ENCODE measurements around the gene UBE2K.
"Not testable (repeated sequence)": the region's sequence is repeated elsewhere in the genome, so short reads cannot be mapped to it uniquely, and the experiment has no call there.

The UBE2K gene

GRCh38 chr4:39697740-39698423 lies at the start of gene UBE2K:
Gene UBE2K, plus strand, starts transcription at chr4:39698136. Its CDS starts 192 bp downstream, at chr4:39698328.
- peak; percentile 88 for DNase-seq (ENCODE audit: low read depth)

DNA sequence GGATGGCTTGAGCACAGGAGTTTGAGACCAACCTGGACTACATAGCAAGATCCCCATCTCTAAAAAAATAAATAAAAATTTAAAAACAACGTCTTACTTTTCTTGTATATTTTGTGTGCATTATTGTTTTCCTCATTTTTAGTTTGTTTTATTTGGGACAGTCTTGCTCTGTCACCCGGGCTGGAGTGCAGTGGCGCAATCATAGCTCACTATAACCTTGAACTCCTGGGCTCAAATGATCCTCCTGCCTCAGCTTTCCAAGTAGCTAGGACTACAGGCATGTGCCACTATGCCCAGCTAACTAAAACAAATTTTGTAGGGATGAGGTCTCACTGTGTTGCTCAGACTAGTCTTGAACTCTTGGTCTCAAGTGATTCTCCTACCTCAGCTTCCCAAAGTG lies 49.7 kb upstream of the UBE2K start:
- no peak for DNase-seq (ENCODE audit: low read depth)

- no peak for DNase-seq (ENCODE audit: low read depth)
These were observed 48.9 kb upstream of the UBE2K start for GRCh38 chr4:39648827-39649558.

GRCh38 chr4:39649639-39650265 lies 48.2 kb upstream of the UBE2K start:
- DNase-seq (ENCODE audit: low read depth): no peak

DNA sequence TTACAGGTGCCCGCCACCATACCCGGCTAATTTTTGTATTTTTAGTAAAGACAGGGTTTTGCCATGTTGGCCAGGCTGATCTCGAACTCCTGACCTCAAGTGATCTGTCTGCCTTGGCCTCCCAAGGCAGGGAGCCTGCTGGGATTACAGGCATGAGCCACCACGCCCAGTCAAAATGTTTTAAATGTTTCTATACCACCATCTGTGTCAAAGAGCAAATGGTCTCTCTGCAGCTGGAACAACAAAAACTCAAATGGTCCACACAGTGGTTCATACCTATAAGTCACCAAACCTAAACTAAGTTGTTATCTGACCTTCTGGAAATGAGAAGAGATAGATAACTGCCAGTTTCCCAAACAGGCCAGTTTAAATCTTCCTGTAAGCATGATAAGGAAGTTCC lies 46.4 kb upstream of the UBE2K start:
- DNase-seq (ENCODE audit: low read depth): not testable (repeated sequence)

GRCh38 chr4:39655211-39655610 lies 42.7 kb upstream of the UBE2K start:
- peak; percentile 59 for DNase-seq (ENCODE audit: low read depth)

DNA sequence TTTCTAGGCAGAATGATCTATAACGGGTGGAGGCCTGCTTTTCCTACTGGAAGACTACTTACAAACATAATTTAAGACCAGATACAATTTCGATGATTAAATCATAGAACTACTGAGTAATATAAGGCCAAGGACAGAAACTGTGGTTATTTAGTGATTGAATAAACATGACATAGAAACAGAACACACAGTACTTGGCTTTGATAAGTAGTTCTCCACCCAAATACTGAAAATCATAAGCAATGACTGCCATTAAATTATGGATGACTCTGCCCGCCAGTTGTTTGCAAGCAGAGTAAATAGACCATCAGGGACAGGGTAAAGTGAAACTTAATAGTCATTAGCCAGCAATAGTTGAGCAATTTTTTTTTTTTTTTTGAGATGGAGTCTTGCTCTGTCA lies 42.1 kb upstream of the UBE2K start:
- peak; percentile 95 for DNase-seq (ENCODE audit: low read depth)

- DNase-seq (ENCODE audit: low read depth): not testable (repeated sequence)
These were observed 41.3 kb upstream of the UBE2K start for GRCh38 chr4:39656638-39657037.

- no peak for DNase-seq (ENCODE audit: low read depth)
These were observed 40.5 kb upstream of the UBE2K start for GRCh38 chr4:39657465-39657864.

DNA sequence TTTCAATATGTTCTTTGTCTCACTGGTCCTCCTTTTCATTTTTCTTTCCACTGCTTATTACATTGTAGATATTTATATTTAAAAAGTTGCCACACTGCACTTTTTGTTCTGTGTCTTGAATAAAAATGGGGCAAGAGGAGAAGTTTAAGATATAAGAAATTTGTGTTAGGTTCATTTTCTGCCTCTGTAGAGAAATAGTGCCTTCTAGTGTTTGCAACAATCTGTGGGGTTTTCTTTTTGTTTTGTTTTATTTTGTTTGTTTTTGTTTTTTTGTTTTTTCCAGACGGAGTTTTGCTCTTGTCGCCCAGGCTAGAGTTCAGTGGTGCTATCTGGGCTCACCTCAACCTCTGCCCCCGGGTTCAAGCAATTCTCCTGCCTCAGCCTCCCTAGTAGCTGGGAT lies 39.2 kb upstream of the UBE2K start:
- no peak for DNase-seq (ENCODE audit: low read depth)

DNA sequence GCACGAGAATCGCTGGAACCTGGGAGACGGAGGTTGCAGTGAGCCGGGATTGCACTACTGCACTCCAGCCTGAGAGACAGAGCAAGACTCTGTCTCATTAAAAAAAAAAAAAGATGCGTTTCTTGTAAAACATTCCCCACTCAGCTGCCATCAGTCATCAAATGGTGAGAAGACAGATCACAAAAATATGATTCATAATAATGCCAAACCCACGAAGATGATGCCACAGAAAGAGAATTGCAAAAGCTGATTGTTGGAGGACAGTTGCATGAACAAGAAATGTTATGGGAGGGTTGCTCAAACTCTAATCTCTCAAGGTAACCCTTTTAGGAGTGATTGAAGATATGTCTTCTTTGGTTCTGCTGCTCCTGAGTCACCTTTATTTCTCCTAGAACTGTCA lies 37.9 kb upstream of the UBE2K start:
- DNase-seq (ENCODE audit: low read depth): peak; percentile 22

- DNase-seq (ENCODE audit: low read depth): no peak
These were observed 37.2 kb upstream of the UBE2K start for GRCh38 chr4:39660757-39661156.

- DNase-seq (ENCODE audit: low read depth): no peak
These were observed 35.3 kb upstream of the UBE2K start for GRCh38 chr4:39662683-39663082.

DNA sequence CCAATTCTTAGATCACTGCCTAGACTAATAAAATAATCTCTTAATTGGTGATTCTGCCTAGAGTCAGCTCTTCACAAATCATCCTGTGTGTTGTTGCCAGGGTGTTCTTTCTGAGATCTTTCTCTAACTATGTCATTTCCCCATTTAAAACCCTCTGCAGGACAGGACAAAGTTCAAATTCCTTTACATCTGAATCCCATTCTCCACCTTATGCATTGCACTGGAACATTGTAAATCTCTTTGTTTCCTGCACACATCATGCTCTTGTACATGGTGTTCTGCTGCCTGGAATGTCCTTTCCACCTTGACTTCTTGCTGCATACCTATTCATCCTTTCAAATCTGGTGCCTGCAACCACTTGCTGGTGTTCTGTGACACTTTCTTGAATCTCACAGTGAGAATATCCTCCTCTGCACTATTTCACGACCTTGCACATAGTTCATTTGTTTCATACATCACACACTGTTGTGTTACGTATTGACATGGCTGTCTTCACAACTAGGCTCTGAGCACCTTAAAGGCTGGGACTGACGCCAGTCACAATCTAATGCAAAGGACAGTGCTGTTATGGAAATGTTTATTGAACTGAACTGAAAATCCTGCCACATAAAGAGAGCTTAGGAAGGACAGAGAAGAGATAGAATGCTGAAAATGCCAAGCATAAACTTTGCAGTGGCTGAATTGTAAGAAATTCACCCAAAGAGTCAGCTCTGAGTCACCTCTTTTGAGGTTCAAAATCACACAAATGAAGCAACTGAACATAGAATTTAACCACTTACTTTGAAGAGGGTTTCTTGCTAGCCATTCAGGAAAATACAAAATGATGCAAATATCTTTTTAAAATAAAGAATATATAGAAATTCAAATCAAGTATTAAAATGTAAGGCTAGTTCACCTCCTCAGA lies 32.9 kb upstream of the UBE2K start:
- peak; percentile 24 for DNase-seq (ENCODE audit: low read depth)

DNA sequence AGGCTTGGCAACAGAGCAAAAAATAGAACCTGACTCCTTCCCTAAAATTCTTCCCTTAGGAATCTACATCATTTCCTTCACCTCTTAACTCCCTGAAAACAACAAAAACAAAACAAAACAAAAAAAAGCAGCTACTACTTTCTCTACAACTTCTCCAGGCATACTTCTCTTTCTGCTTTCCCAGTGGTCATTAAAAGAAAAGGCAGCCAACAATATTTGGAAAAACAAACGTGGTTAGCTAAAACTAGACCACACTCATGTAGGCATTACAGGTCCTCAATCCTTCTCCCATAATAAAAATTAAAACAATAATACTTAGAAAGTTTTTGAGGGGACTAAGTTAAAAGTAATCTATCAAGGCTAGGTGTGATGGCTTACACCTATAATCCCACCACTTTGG lies 30.2 kb upstream of the UBE2K start:
- DNase-seq (ENCODE audit: low read depth): no peak

DNA sequence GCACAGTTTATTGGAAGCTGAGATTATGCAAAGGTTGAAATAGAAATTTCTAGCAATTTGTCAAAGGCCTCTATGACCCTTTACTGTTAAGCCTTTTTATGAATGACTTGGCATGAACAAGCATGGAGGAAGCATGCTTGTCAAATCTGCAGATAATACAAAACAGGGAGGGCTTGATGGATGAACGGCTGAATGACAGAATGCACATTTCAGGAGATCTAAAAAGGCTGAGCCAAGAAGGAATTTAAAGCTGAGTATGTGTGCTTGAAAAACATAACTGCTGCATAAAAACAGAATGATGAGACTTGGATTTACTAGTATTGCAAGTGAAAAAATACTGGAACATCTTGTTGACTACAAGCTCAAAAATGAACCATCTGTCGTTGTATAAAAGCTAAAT lies 29.0 kb upstream of the UBE2K start:
- DNase-seq (ENCODE audit: low read depth): no peak

- DNase-seq (ENCODE audit: low read depth): not testable (repeated sequence)
These were observed 27.6 kb upstream of the UBE2K start for GRCh38 chr4:39670296-39670695.

DNA sequence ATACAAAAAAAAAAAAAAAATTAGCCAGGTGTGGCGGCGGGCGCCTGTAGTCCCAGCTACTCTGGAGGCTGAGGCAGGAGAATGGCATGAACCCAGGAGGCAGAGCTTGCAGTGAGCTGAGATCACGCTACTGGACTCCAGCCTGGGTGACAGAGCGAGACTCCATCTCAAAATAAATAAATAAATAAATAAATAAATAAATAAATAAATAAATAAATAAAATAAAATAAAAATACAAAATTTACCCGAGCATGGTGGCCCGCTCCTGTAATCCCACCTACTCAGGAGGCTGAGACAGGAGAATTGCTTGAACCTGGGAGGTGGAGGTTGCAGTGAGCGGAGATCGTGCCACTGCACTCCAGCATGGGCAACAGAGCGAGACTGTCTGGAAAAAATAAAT lies 22.3 kb upstream of the UBE2K start:
- not testable (repeated sequence) for DNase-seq (ENCODE audit: low read depth)

GRCh38 chr4:39681003-39681402 lies 16.9 kb upstream of the UBE2K start:
- not testable (repeated sequence) for DNase-seq (ENCODE audit: low read depth)

GRCh38 chr4:39682138-39682537 lies 15.8 kb upstream of the UBE2K start:
- DNase-seq (ENCODE audit: low read depth): no peak

GRCh38 chr4:39685990-39686389 lies 11.9 kb upstream of the UBE2K start:
- DNase-seq (ENCODE audit: low read depth): no peak

DNA sequence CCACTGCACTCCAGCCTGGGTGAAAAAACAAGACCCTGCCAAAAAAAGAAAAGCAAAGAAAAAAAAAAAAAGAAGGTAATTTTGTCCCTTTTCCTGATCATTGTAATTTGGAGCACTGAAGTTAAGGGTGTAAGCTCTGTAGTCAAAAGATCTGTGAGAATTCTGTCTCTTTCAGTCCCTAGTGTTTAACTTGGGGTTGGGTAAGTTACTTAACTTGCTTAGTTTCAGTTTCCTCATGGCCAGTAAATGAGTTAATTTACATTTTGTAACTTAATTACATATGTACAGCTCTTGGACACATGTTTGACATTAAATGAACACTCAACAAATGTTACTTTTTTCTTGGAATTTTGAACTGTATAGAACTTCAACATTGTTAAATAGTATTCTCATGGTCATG lies 10.9 kb upstream of the UBE2K start:
- DNase-seq (ENCODE audit: low read depth): no peak

Measured in fibroblast of gingiva (primary cell).